ENCODE data around the gene CD9.
A peak's percentile ranks its signal among the peaks of the same experiment; 100 is the strongest.

Gene CD9

GRCh38 chr12:6272300-6273204 is 72.4 kb downstream of the CD9 start:
- H3K27ac ChIP-seq, result no peak overlapping the region
- no peak for TF ChIP-seq CTCF (conservative IDR thresholded peaks at IDR 0.05)
- no peak for TF ChIP-seq ZFX (IDR thresholded peaks at IDR 0.05)

- H3K27ac ChIP-seq, result no peak overlapping the region
- TF ChIP-seq ZFX (IDR thresholded peaks at IDR 0.05), result no peak
- TF ChIP-seq CTCF (conservative IDR thresholded peaks at IDR 0.05), result no peak
Observed at GRCh38 chr12:6273205-6273540, 73.0 kb downstream of the CD9 start.

- no peak for TF ChIP-seq ZFX (IDR thresholded peaks at IDR 0.05)
- TF ChIP-seq CTCF (conservative IDR thresholded peaks at IDR 0.05), result no peak
- no peak overlapping the region for H3K27ac ChIP-seq
Observed at GRCh38 chr12:6273541-6274230, 73.5 kb downstream of the CD9 start.

GRCh38 chr12:6274231-6275221 is 74.3 kb downstream of the CD9 start:
- peak overlapping the region; percentile 1; the same call in 1 of the 2 replicates for H3K27ac ChIP-seq
- TF ChIP-seq ZFX (IDR thresholded peaks at IDR 0.05), result no peak

- TF ChIP-seq ZFX (IDR thresholded peaks at IDR 0.05), result no peak
- TF ChIP-seq CTCF (conservative IDR thresholded peaks at IDR 0.05), result no peak
- H3K27ac ChIP-seq, result peak overlapping the region; percentile 95
Observed at GRCh38 chr12:6275928-6276887, 76.0 kb downstream of the CD9 start.

- TF ChIP-seq ZFX (IDR thresholded peaks at IDR 0.05) (no peak), CTCF (conservative IDR thresholded peaks at IDR 0.05) (no peak; the same call in 1 of the 2 replicates)
- peak overlapping the region; percentile 95 for H3K27ac ChIP-seq
Observed at GRCh38 chr12:6276956-6277620, 76.9 kb downstream of the CD9 start.
